Upper lobe of right lung (tissue), 1 donor: ENCODE results near the gene LIN37. TPM values are rescaled to one million over a fixed set of nuclear protein-coding genes. Genes with fewer than 3 reads are reported as not detected.
A peak's percentile ranks its signal among the peaks of the same experiment; 100 is the strongest.

ENCODE experiments used
- ATAC-seq: fragments of 200-7000 bp; cut with Tn5 transposase; one replicate; pipeline ENCODE4 v1.9.1; 2020; ENCODE audit warnings: mild to moderate bottlenecking, moderate library complexity
- DNase-seq: peaks from one replicate; pipeline ENCODE4 v3.0.0-alpha.2; 2020
- H3K27ac ChIP-seq: fragments of 200-600 bp; one replicate; pipeline ENCODE4 v1.8.0; 2022
- H3K27me3 ChIP-seq: fragments of 200-600 bp; one replicate; pipeline ENCODE4 v1.8.0; 2022; ENCODE audit warnings: mild to moderate bottlenecking
- H3K36me3 ChIP-seq: fragments of 200-600 bp; one replicate; pipeline ENCODE4 v1.8.0; 2022
- H3K4me1 ChIP-seq: fragments of 200-600 bp; one replicate; pipeline ENCODE4 v1.8.0; 2022
- H3K4me3 ChIP-seq: fragments of 200-600 bp; one replicate; pipeline ENCODE4 v1.8.0; 2022; ENCODE audit warnings: mild to moderate bottlenecking
- H3K9me3 ChIP-seq: fragments of 200-600 bp; one replicate; pipeline ENCODE4 v1.8.0; 2022
- intact Hi-C: fragments of 100-400 bp; cut with DNase I; formaldehyde crosslinking; loops from one replicate; pipeline ENCODE4 v1.11.0; 2022
- total RNA-seq: library from RNA; stranded (reverse); fragmentation: NEBNext Ultra II Directional; extraction: Animal tissue kit (Norgen Biotek cat#: 25700); gene quantifications from one replicate; pipeline ENCODE4 v1.2.1, GENCODE V29; 2021
- TF ChIP-seq, protein P1 (sequence below): fragments of 200-600 bp; IDR thresholded peaks from one replicate; pipeline ENCODE4 v1.8.0; 2022; ENCODE audit warnings: antibody characterized with exemption
- donor health status: DM: no; HTN: yes; CAD: no; lungs with severe emphysema.

The LIN37 gene
- total RNA-seq, 1 donor from 2014 or later: 11.3 TPM

DNA sequence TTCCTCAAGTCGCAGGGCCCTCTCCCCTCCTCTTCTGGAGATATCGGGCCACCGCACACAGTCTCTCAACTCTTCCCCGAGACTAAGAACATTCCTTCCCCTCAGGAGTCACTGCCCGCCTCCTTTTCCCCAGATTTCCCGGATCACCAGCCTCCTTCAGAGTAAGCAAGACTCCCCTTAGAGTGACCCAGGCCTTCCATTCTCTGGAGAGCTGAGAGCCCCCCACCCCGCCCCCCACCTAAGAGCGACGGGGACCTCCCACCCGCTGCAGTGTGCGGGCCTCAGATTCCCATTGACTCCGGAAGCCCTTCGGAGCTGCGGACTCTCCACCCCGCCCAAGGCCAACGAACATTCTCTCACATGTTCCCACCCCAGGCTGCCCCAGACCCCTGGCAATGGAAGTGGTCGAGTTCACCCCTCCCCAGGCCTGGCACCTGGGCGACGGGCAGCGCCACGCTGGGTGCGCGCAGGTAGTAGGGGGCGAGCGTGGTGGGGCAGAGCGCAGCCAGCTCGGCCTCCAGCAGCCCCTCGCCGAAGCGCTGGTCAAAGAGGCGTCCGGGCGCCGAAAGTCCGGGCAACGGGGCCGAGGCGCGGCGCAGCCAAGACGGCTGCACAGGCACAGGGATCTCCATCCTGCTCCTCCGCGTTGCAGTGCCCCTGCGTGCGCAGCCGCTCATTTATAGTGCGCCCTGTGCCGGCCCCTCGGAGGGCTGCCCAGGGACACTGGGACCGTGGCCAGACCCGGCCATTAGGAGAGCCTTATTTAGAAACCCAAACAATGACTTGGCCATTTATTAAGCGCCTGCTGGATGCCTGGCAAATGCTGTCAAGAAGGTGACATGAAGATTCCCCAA lies 8.2 kb downstream of the LIN37 start, which contains the start of gene HSPB6:
Gene HSPB6 (minus strand): TSS at position 653 of the 854 bp plus-strand sequence. CDS start 21 bp downstream, at position 632.
- peak within 1 kb of the TSS; percentile 98 for H3K27ac ChIP-seq
- intact Hi-C loops: no loop called here
- H3K9me3 ChIP-seq: no peaks in the 10 kb centered on the region
- H3K27me3 ChIP-seq: no peaks in the 10 kb centered on the region
- DNase-seq (peak; percentile 69), ATAC-seq (no peak)
- TF ChIP-seq, protein P1, sequence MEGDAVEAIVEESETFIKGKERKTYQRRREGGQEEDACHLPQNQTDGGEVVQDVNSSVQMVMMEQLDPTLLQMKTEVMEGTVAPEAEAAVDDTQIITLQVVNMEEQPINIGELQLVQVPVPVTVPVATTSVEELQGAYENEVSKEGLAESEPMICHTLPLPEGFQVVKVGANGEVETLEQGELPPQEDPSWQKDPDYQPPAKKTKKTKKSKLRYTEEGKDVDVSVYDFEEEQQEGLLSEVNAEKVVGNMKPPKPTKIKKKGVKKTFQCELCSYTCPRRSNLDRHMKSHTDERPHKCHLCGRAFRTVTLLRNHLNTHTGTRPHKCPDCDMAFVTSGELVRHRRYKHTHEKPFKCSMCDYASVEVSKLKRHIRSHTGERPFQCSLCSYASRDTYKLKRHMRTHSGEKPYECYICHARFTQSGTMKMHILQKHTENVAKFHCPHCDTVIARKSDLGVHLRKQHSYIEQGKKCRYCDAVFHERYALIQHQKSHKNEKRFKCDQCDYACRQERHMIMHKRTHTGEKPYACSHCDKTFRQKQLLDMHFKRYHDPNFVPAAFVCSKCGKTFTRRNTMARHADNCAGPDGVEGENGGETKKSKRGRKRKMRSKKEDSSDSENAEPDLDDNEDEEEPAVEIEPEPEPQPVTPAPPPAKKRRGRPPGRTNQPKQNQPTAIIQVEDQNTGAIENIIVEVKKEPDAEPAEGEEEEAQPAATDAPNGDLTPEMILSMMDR: no peak
- H3K4me1 ChIP-seq: peaks cover 18% of the 10 kb centered on the region
- peak within 1 kb of the TSS; percentile 98 for H3K4me3 ChIP-seq
- H3K36me3 ChIP-seq: peaks cover 28% of the 10 kb centered on the region

DNA sequence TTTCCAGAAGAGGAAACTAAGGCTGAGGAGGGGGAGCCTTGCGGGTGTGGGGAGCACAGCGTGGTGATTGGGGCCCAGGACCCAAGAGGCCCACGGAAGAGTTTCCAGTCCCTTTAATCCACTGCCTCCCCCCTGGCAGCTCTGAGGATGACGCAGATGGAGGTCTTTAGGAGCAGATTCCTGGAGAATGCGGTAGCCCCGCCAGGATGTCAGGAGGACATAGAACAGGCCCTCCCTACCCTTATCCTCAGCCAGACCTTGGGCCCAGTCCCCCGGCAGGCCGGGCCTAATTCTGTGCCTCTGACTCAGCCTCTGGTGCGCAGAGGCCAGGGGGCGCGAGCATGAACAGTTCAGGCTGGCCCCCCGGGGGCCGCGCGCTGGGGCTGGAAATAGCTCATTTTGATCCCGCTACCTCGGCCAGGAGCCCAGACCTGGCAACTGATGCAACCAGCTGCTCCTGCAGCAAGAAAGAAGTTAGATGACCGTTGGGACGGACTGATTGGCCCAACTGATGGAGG lies 8.9 kb downstream of the LIN37 start:
- peak; percentile 2 for ATAC-seq
- Histone ChIP-seq H3K4me1 (peaks cover 18% of the 10 kb centered on the region), H3K36me3 (peaks cover 28% of the 10 kb centered on the region), H3K27ac (peak overlapping the region; percentile 98), H3K27me3 (no peaks in the 10 kb centered on the region), H3K9me3 (no peaks in the 10 kb centered on the region), H3K4me3 (peak overlapping the region; percentile 98)
- intact Hi-C loops: no loop called here
- peak; percentile 80 for DNase-seq
- TF ChIP-seq, protein P1: no peak

DNA sequence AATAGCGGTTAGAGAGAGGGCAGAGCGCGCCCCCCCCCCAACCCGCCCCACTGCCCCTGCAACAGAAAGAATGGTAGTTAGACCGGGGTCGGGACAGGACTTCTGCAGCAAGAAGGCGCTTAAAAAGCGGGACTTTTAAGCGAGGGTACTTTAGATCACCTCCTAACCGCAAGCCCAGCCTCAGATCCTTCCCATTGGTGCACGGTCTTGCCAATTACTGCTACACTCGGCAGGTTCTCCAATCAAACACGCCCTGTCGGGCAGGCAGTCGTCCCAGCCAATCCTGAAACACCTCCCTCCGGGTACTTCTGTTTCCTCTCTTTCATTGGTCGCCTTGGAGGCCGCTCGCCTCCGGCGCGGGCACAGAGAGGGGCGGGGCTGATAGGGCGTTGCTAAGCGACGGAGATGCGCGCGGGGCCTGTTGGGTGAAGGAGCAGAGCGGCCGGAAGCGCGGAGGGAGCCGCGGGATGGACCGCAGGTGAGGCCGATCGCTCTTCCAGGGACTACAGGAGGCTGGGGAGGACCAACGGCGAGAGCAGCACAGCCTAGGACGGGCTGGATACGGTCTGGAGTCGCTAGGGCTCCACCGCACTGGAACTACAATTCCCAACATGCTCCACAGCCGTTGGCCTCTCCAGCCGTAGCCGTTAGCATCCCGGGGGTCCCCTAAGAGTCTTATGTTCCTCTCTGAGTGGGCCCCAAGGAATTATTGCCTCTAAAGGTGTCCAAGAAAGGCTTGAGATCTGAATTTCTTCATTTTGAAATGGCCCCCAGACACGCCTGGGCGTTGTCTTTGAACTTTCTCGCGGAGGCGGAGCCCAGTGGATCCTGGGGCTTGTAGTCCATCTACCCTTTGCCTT lies 9.6 kb downstream of the LIN37 start, which contains the start of gene PROSER3:
Gene PROSER3 (plus strand): TSS at position 428 of the 860 bp plus-strand sequence. CDS start 40 bp downstream, at position 468.
- TF ChIP-seq, protein P1: no peak
- ATAC-seq (peak; percentile 97), DNase-seq (peak; percentile 99)
- peak within 1 kb of the TSS; percentile 98 for H3K27ac ChIP-seq
- no peaks in the 10 kb centered on the region for H3K27me3 ChIP-seq
- H3K36me3 ChIP-seq: peaks cover 28% of the 10 kb centered on the region
- H3K9me3 ChIP-seq: no peaks in the 10 kb centered on the region
- intact Hi-C loops: no loop called here
- H3K4me3 ChIP-seq: peak within 1 kb of the TSS; percentile 98
- H3K4me1 ChIP-seq: peaks cover 18% of the 10 kb centered on the region

DNA sequence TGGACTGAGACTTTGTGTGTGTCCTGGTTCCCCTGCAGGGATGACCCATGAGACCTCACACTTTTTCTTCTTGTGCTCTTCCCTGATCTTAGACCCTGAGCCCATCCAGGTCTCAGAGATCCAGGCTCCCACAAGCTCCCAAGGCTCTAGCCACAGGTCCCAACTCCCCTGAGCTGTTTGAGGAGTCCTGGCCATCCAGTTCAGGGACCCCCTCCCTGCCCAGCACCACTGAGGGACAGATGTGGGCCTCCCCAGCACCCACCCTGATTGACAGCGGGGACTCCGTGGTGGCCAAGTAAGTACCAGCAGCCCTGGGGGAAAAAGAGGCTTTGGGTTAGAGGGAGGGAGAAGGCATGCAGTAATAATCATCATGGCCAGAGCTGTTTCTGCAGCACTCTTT lies 11.3 kb downstream of the LIN37 start:
- ATAC-seq: no peak
- no peak overlapping the region for H3K27ac ChIP-seq
- peaks cover 18% of the 10 kb centered on the region for H3K4me1 ChIP-seq
- H3K27me3 ChIP-seq: no peaks in the 10 kb centered on the region
- intact Hi-C loops: no loop called here
- H3K36me3 ChIP-seq: peaks cover 29% of the 10 kb centered on the region
- TF ChIP-seq, protein P1: no peak
- H3K9me3 ChIP-seq: no peaks in the 10 kb centered on the region
- H3K4me3 ChIP-seq: no peak overlapping the region
- DNase-seq: no peak

DNA sequence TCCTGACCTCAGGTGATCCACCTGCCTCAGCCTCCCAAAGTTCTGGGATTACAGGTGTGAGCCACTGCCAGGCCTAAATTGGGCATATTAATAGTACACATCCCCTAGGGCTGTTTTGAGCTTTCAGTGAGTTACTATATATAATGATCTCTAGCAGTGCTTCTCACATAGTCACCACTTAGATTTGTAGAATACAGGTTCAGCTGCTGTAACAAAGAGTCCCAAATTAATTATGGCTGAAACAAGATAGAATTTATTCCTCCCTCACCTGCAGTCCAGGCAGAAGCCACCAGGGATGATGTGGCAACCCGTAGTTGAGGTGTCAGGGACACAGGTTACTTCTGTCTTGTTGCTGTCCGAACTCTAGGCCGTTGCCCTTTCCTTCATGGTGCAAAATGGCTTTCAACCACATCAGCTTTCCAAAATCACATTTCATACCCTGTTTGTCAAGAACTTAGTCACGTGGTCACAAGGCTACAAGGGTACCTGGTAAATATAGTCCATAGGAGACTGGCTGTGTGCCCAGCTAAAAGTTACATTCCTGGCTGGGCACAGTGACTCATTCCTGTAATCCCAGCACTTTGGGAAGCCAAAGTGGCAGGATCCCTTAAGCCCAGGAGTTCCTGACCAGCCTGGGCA lies 12.5 kb downstream of the LIN37 start:
- peaks cover 35% of the 10 kb centered on the region for H3K36me3 ChIP-seq
- peaks cover 18% of the 10 kb centered on the region for H3K4me1 ChIP-seq
- no peak for ATAC-seq
- intact Hi-C loops: no loop called here
- no peaks in the 10 kb centered on the region for H3K9me3 ChIP-seq
- no peaks in the 10 kb centered on the region for H3K27me3 ChIP-seq
- H3K4me3 ChIP-seq: no peak overlapping the region
- DNase-seq: no peak
- no peak overlapping the region for H3K27ac ChIP-seq
- TF ChIP-seq, protein P1: no peak
